ENCODE data around the gene ABCA5. TPM values are rescaled to one million over a fixed set of nuclear protein-coding genes. Genes with fewer than 3 reads are reported as not detected.
"Not testable (repeated sequence)": the region's sequence is repeated elsewhere in the genome, so short reads cannot be mapped to it uniquely, and the experiment has no call there.

The ABCA5 gene
- total RNA-seq, 2 donors from 2014 or later: 29.1 to 53.1 TPM

- ATAC-seq; H3K36me3 Mint-ChIP-seq; H3K9me3 Mint-ChIP-seq; DNase-seq (ENCODE audit: low spot score in 2 of 2); H3K27ac Mint-ChIP-seq: not testable (repeated sequence)
These were observed 130.8 kb downstream of the ABCA5 start for GRCh38 chr17:69196105-69196653.

Other genes starting within 250 kb of the ABCA5 start
- under 1 TPM in 1 of 2 donors, not detected in 1; 0.08 TPM for gene ABCA6, start 185.2 kb downstream of the ABCA5 start, total RNA-seq
- gene ABCA10, start 98.3 kb downstream of the ABCA5 start, total RNA-seq: 1 to 10 TPM in 1 of 2 donors, under 1 TPM in 1; 0.11 to 1.4 TPM
- 1 to 10 TPM; 3.2 to 5.8 TPM for gene MAP2K6, start 87.6 kb upstream of the ABCA5 start, total RNA-seq

Data from activated naive CD4-positive, alpha-beta T cell treated with anti-CD3 and anti-CD28 coated beads, Interleukin-2, amount 50 U/mL, for 72 hours (primary cell).